Measurements from ENCODE around the gene TNFRSF6B. TPM values are rescaled to one million over a fixed set of nuclear protein-coding genes. Genes with fewer than 3 reads are reported as not detected.

TNFRSF6B gene
- total RNA-seq, 1 donor from 2014 or later: not detected

- Mint-ChIP-seq H3K27ac (ENCODE audit: unreplicated experiment) (no peak overlapping the region), H3K9me3 (ENCODE audit: unreplicated experiment) (no peaks in the 10 kb centered on the region), H3K4me1 (ENCODE audit: unreplicated experiment) (no peaks in the 10 kb centered on the region), H3K27me3 (ENCODE audit: unreplicated experiment) (peaks cover 2% of the 10 kb centered on the region), H3K4me3 (ENCODE audit: unreplicated experiment) (no peak overlapping the region), H3K36me3 (ENCODE audit: low read depth, unreplicated experiment) (peaks cover 13% of the 10 kb centered on the region)
- no peak for TF ChIP-seq CTCF (IDR thresholded peaks at IDR 0.05; ENCODE audit: unreplicated experiment)
- DNase-seq (ENCODE audit: low spot score): no peak
Measured at GRCh38 chr20:63675681-63676368, 20.6 kb upstream of the TNFRSF6B start.

GRCh38 chr20:63678071-63678470 lies 18.4 kb upstream of the TNFRSF6B start:
- H3K4me1 Mint-ChIP-seq (ENCODE audit: unreplicated experiment): no peaks in the 10 kb centered on the region
- no peak for TF ChIP-seq CTCF (IDR thresholded peaks at IDR 0.05; ENCODE audit: unreplicated experiment)
- no peak for DNase-seq (ENCODE audit: low spot score)
- H3K27ac Mint-ChIP-seq (ENCODE audit: unreplicated experiment): no peak overlapping the region
- peaks cover 13% of the 10 kb centered on the region for H3K36me3 Mint-ChIP-seq (ENCODE audit: low read depth, unreplicated experiment)
- peaks cover 5% of the 10 kb centered on the region for H3K27me3 Mint-ChIP-seq (ENCODE audit: unreplicated experiment)
- no peaks in the 10 kb centered on the region for H3K9me3 Mint-ChIP-seq (ENCODE audit: unreplicated experiment)
- H3K4me3 Mint-ChIP-seq (ENCODE audit: unreplicated experiment): no peak overlapping the region

GRCh38 chr20:63678667-63679465 lies 17.6 kb upstream of the TNFRSF6B start:
- no peak for TF ChIP-seq CTCF (IDR thresholded peaks at IDR 0.05; ENCODE audit: unreplicated experiment)
- Mint-ChIP-seq H3K4me3 (ENCODE audit: unreplicated experiment) (peak overlapping the region; percentile 37), H3K27me3 (ENCODE audit: unreplicated experiment) (peaks cover 7% of the 10 kb centered on the region), H3K36me3 (ENCODE audit: low read depth, unreplicated experiment) (peaks cover 13% of the 10 kb centered on the region), H3K9me3 (ENCODE audit: unreplicated experiment) (no peaks in the 10 kb centered on the region), H3K27ac (ENCODE audit: unreplicated experiment) (no peak overlapping the region), H3K4me1 (ENCODE audit: unreplicated experiment) (no peaks in the 10 kb centered on the region)
- DNase-seq (ENCODE audit: low spot score): no peak

GRCh38 chr20:63679799-63680305 lies 16.6 kb upstream of the TNFRSF6B start:
- peaks cover 13% of the 10 kb centered on the region for H3K36me3 Mint-ChIP-seq (ENCODE audit: low read depth, unreplicated experiment)
- no peaks in the 10 kb centered on the region for H3K9me3 Mint-ChIP-seq (ENCODE audit: unreplicated experiment)

More at GRCh38 chr20:63679799-63680305, 16.6 kb upstream of the TNFRSF6B start:
- H3K27me3 Mint-ChIP-seq (ENCODE audit: unreplicated experiment): peaks cover 7% of the 10 kb centered on the region
- no peak overlapping the region for H3K4me3 Mint-ChIP-seq (ENCODE audit: unreplicated experiment)
- no peak overlapping the region for H3K27ac Mint-ChIP-seq (ENCODE audit: unreplicated experiment)
- TF ChIP-seq CTCF (IDR thresholded peaks at IDR 0.05; ENCODE audit: unreplicated experiment): no peak
- DNase-seq (ENCODE audit: low spot score): no peak
- H3K4me1 Mint-ChIP-seq (ENCODE audit: unreplicated experiment): no peaks in the 10 kb centered on the region

Data from endothelial cell (in vitro differentiated cells).